Mammary epithelial cell (primary cell): ENCODE results near the gene MFF.

Experiments used
- EZH2 ChIP-seq: IDR thresholded peaks from 2 replicates; pipeline ENCODE4 v1.6.1; 2012; ENCODE audit warnings: low read length, inconsistent platforms, borderline replicate concordance
- TF ChIP-seq, protein P1 (sequence below), 2 donors: IDR thresholded peaks in 1 of 2; conservative IDR thresholded peaks in 1 of 2; 2 replicates each; pipeline ENCODE4 v1.5.1; 2011 to 2012; ENCODE audit warnings: inconsistent platforms in 2 of 2, low read length in 2 of 2, mild to moderate bottlenecking in 2 of 2, control low read depth in 1 of 2, low read depth in 1 of 2; ENCODE audit not compliant: insufficient read depth in 1 of 2; ENCODE audit errors: extremely low read depth in 1 of 2

DNA sequence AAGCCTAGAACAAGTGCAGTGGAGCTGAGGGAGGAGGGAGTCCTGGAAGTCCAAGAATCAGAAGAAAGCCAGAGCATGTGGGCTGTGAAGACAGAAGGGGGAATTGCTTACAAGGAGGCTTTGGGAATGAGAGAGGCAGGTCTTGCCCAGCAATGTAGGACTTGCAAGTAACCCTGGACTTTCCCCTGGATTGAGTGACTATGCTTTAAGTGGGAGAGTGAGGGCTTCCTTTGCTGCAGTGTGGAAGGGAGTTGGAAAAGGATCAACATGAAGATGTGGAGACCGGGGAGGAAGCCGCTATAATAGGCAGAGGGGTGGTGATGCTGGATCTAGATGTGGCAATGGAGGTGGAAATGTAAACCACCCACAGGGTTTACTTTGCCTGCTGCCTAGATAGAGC, 76.5 kb downstream of the MFF start:
- TF ChIP-seq, protein P1, sequence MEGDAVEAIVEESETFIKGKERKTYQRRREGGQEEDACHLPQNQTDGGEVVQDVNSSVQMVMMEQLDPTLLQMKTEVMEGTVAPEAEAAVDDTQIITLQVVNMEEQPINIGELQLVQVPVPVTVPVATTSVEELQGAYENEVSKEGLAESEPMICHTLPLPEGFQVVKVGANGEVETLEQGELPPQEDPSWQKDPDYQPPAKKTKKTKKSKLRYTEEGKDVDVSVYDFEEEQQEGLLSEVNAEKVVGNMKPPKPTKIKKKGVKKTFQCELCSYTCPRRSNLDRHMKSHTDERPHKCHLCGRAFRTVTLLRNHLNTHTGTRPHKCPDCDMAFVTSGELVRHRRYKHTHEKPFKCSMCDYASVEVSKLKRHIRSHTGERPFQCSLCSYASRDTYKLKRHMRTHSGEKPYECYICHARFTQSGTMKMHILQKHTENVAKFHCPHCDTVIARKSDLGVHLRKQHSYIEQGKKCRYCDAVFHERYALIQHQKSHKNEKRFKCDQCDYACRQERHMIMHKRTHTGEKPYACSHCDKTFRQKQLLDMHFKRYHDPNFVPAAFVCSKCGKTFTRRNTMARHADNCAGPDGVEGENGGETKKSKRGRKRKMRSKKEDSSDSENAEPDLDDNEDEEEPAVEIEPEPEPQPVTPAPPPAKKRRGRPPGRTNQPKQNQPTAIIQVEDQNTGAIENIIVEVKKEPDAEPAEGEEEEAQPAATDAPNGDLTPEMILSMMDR (conservative IDR thresholded peaks at IDR 0.05 in 1 of 2, IDR thresholded peaks at IDR 0.05 in 1 of 2; ENCODE audit: extremely low read depth in 1 of 2, insufficient read depth in 1 of 2, low read depth in 1 of 2, low read length in 2 of 2) = no peak
- no peak for TF ChIP-seq EZH2
